Measurements from ENCODE around the gene PRMT9. TPM values are rescaled to one million over a fixed set of nuclear protein-coding genes. Genes with fewer than 3 reads are reported as not detected.

Gene PRMT9
- total and polyA plus RNA-seq, 2 of the 13 experiments (the other 11 are each of a cell fraction or from before 2014, with no cell fraction given), result 4.0 to 9.7 TPM

GRCh38 chr4:147607471-147607870 lies 76.5 kb downstream of the PRMT9 start (continued):
- TF ChIP-seq ZNF432 (CRISPR knock-in tag; IDR thresholded peaks at IDR 0.05; ENCODE audit: borderline replicate concordance), result no peak
- no peak for TF ChIP-seq SP140L (CRISPR knock-in tag; IDR thresholded peaks at IDR 0.05; ENCODE audit: borderline replicate concordance)
- TF ChIP-seq TAF1 (CRISPR knock-in tag; IDR thresholded peaks at IDR 0.05), result no peak
- TF ChIP-seq MEIS2 (CRISPR knock-in tag; IDR thresholded peaks at IDR 0.05), result no peak
- TF ChIP-seq YEATS2 (CRISPR knock-in tag; IDR thresholded peaks at IDR 0.05; ENCODE audit: borderline replicate concordance), result no peak
- TF ChIP-seq NCOR1 (IDR thresholded peaks at IDR 0.05; ENCODE audit: borderline replicate concordance, low read length), result peak; percentile 44; the same call in 1 of the 2 replicates
- TF ChIP-seq, protein P1, sequence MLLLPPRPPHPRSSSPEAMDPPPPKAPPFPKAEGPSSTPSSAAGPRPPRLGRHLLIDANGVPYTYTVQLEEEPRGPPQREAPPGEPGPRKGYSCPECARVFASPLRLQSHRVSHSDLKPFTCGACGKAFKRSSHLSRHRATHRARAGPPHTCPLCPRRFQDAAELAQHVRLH (CRISPR knock-in tag; IDR thresholded peaks at IDR 0.05; ENCODE audit: borderline replicate concordance, low read depth), result no peak
- TF ChIP-seq CEBPB (IDR thresholded peaks at IDR 0.05; ENCODE audit: borderline replicate concordance, low read depth, low read length), result peak; percentile 27; the same call in 1 of the 2 replicates
- TF ChIP-seq ZUFSP (CRISPR knock-in tag; IDR thresholded peaks at IDR 0.05; ENCODE audit: borderline replicate concordance), result no peak
- 0 out of 2 replicates have a peak, but pooled peaks have one; percentile 13 for TF ChIP-seq PAXIP1 (CRISPR knock-in tag; conservative IDR thresholded peaks at IDR 0.05)

Measured in HepG2 (cell line).